GM19467 (cell line): ENCODE data around the gene C1orf35.
A peak's percentile ranks its signal among the peaks of the same experiment; 100 is the strongest.

Experiments used
- ATAC-seq: cut with Tn5 transposase; IDR thresholded peaks from one replicate; pipeline ENCODE4 v1.9.1; 2021; ENCODE audit warnings: mild to moderate bottlenecking, moderate library complexity; ENCODE audit not compliant: unreplicated experiment

Gene C1orf35

DNA sequence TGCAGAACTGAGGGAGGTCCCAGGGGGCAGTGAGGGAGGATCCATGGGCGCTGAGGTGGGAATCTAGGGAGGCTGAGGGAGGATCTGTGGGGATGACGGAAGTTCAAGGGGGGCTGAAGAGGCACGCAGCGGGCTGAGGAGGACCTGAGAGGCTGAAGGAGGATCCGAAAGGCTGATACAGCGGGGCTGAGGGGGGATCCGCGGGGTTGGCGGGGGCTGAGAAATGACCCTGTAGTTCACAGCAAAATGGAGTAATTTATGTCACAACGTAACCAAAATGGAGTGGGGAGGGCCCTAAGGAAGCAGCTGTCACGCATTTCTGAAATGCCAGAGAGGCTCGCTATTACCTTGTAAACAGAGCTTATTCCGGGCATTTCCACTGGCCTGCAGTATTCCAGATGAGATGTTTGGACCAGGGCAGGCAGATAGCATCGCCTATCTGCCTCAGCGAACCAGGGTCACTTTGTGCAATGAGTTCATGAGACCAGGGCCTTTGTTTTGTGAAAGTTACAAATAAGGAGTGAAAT lies 6.9 kb upstream of the C1orf35 start:
- no peak for ATAC-seq

DNA sequence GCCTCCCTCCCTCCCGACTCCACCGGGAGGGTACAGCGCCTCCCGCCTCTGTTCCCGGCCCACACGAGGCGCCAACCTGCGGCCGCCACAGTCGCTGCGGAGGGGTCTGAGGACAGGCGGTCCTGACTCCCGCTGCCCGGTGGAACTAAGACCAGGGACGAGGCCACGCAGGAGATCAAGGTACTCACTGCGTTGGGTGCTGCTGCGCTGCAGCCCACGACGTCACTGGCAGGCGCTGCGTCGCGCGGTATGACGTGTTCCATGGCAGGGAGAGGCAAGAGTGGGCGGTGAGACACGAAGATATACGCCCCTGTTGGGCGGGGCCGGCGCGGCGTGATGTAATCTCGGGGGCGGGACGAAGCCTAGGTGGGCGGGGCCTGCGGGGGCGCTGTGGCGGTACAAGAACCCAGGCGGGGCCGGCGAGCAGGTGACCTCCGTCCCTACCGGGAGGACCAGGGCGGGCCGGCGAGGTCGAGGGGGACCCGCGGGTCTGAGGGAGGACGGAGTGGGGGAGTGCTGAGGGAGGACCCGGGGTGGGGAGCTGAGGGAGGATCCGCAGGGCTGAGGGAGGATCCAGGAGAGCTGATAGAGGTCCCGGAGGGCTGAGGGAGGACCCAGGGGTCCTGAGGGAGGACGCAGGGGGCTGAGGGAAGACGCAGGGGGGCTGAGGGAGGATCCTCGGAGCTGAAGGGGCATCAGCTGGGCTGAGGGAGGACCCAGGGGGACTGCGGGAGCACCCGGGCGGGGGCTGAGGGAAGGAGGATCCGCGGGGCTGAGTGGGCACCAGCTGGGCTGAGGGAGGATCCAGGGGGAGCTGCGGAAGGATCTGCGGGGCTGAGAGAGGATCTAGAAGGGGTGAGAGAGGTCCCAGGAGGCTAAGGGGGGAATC lies 6.2 kb upstream of the C1orf35 start, which contains the start of gene MRPL55:
Gene MRPL55 (minus strand): TSS at position 227 of the 889 bp plus-strand sequence. CDS start 1,039 bp downstream, outside the sequence.
- ATAC-seq = peak; percentile 84

DNA sequence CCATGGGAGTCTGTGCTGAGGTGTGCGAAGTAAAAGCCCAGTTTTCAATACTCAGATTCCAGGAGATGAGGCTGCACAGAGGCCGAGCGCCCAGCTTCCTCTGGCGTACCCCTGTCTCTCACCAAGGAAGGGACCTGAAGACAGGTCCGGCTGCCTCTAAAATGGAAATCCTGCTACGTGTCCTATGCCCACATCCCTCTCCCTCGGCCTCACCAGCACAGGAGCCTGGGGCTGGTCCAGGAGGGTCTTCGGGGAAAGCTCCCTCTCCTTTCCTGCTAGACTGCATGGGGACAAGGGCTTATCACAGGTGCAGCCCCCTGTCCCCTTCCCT lies 5.6 kb upstream of the C1orf35 start:
- no peak for ATAC-seq

DNA sequence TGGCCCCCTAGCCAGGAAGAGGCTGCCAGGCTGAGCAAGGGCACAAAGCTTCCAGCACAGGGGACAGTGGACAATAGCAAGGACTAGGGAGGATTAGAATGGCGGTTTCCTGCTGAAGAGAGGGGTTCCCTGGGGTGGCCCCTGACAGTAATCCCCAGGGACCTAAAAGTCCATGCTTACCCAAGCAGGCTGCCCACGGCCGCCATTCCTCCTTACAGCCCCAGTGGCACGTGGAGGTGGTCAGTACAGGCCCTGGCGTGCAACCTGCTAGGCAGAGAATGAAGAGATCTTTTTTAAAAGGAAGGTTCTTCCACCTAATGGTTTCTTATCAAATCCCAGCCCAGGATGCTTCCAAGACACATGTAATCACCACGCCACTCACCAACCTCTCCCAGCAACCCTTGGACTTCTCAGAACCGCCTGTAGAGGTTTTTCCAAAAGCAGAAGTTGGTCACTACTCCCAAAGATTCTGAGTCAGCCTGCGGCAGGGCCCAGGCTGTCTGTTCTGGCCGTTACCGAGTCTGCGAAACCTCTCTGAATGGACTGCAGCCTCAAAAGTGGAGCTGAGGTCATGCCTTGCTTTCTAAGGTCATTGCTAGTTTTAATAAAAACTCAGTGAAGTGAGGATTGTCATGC lies 5.0 kb upstream of the C1orf35 start:
- no peak for ATAC-seq

DNA sequence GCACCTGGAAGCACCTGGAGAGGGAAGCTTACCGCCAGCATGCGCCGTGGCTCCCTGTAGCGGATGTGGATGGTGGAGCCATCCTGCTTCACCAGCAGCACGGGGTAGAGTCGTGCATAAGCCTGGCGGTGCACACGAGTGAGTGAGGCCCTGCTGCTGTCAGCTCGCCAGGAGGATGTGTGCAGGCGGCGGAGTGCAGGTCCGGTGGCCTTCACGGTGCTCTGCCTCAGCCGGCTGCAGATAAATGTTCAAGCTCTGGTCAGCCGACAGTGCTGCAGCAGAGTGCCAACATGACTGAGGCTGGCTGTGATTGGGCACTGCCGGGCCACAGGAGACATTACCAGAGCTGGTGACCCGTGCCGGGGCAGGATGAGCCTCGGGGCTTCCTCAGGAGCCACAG lies 4.5 kb upstream of the C1orf35 start:
- ATAC-seq = no peak

DNA sequence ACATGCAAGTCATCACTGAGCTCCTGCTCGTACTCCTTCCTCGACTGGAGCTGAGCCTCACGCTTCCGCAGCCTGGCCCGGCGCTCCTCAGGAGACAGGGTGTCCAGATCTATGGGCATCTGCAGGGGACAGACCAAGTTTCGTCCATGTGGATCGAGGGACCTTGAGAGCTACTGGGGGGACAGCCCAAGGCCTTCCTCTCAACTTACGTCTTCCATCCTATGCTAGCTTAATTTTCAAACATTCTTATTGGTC lies 3.6 kb upstream of the C1orf35 start:
- no peak for ATAC-seq

DNA sequence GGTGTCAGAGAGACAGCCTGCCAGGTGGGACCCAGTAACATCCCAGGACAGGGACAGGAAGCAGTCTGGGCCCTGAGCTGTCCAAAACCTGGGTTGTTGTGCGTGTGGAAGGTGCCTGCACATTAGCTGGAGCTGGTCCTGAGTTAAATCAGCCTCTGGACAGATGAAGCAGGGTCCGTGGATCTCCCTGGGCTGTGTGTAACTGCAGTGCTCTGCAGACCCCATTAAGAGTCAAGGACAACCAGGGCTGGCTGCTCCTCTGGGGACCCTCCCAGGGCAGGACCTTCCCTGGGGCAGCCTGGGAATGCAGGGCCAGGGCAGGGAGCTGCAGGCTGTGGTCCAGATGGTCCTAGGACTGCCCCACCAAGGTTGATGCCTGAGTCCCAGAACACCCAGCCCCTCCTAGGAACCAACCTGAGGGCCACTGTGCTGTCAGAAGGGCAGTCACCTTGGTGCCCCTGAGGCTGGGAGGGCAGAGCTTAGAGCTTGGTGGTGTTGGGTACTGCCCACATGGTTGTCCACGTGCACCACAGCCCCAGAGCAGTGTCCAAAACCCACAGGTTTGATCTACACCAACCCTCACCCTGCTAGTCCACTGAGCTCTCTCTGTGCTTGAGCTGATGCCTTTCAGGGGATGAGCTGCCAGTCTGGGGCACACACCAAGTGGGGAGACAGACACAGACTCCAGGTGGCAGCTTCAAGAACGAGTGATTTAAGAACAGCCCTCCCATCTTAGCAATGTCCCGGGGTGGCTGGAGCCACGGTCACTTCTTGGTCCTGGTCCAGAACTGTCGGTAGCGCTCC lies 3.1 kb upstream of the C1orf35 start:
- ATAC-seq = no peak

DNA sequence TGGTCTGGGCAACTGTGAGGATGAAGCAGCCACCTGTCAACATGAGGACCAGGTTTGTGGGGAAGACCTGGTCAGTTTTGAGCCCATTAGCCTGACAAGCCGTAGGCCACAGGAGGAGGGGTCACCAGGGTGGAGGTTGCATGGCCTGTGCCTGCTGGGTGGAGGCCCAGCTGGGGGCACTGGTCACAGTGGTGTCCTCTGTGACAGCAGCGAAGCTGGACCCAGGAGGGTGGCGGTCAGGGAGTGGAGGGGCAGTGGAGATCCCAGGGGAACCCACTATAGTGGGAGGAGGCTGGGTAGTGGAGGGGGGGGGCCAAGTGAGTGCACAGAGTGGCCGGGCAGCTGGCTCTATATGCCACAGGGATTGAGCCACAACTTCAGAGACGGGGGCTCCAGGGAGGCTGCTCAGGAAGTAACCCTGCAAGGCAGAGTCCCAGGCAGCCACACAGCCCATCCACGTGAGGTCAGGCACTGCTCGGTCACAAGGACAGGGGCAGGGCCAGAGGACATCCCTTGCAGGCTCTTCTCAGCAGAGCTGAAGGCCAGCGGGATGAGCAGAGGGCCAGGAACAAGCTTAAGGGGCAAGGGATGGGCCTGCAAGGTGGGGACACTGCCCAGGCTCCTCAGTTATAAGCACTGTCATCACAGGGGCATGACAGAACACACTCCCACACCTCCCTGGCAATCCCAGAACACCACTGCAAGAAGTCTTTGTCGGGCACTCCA lies 2.3 kb upstream of the C1orf35 start:
- ATAC-seq = no peak

DNA sequence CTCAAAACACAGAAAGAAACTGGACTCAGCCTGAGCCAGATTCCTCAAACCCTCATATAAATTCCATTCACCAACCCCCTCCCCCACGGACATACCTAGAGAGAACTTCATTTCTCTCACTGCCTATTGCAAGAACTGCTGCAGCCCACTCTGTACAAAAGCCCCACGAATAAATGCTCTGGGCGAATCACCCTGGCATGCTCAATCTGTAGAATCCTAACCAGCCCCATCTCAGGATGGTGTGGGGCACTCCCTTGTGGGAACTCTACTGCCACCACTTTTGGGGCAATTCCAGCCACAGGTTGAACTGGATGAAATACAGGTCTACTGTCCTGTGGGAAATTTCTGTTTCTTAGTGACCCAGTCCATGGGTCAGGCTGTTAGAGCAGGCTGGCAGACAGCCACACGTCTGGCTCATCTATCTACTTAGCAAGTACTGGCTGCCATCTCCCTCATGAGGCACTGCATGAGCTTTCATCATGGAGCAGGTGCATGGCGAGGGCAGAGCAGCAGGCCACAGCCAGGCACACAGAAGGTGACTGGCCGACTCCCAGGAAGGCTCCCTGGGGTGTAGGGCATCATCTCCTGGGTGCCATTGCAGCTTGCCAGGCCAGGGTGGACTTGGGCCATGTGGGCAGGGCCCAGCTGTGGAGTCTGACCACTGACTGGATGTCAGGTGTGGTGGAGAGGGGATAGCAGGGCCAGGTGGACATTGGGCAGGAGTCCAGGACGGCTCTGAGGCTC lies 1.6 kb upstream of the C1orf35 start:
- ATAC-seq = no peak

DNA sequence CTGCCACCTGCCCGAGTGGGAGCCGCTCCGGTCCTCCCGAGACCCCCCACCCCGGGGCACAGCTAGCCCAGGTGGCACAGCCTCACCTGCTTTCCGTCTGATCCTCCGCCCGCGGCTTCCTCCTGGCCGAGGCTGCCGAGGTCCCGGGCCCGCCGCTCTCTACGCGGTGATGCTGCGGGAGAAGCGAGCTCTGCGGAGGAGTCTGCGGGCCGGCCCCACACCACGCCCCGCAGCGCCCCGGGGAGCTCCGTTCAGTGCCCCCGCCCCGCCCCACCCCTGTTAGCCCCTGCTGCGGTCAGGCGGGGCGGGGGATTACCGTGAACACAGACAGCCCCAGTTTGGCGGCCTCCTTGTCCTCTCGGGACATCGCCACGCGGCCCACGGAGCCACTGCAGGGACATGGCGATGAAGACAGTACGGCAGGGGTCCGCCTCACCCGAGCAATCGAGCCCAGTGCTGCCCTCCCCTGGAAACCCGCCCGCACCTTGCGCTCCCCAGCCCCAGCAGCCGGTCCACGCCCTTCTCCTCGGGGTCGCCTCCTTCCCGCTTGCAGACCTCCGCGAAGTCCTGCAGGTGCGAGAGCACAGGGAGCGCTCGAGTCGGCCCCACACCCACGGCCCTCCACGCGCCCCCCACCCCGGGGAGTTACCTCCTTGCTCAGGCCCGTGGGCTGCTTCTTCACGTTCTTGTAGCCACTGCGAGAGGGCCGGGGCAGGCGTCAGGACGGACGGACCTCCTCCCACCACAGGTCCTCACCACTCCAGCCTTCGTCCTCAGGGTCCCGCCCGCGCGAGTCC lies 933 bp downstream of the C1orf35 start:
- ATAC-seq = peak; percentile 19

DNA sequence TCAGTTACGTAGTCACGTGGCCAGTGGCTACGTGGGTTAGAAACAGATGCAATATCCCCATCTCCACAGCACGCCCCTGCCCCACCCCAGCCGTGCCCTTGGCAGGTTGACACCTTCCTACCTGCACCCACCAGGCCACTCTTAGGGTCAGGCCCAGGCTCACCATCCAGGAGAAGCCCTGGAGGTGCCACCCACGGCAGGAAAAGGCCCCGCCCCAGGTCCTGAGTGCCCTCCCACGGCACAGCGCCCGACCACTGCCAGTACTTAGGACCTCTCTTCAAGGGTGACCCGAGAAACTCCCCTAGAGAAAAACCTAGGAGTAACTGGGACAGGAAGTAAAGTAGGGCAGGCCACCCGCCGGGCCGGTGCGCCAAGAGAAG lies 1.5 kb downstream of the C1orf35 start:
- ATAC-seq = no peak

DNA sequence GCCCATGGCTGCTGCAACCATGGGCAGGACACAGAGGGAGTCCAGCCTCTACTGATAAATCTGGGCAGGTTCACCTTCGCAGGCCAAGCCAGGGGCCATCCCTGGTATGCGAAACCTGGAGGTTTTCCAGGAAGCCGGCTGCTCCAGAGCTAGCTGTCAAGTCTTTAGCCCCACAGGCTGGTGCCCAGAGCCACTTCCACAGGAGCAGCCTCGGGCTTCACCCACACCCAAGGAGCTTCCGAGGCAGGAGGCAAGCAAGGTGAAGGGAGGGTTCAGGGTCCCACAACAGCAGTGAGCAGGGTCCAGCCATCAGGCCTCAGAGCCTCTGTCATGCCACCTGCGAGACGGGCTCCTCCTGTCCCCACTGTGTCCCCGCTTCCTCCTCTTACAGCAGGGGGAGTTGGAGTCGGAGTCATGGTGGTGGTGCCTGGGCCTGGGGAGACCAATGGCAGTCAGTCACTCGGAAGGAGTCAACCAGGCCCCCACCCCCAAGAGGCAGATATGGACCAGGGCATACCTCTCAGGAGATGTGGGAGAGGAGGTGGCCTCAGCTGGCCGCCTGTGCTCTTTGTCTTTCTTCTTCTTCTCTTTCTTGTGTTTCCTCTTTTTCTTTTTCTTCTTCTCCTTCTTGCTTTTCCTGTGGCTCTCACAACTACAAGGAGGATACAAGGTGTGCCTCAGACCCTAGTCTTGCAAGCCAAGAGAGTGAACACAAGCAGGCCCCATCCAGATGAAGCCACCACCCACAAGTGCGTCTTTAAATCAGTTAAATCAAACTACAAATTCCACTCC lies 2.1 kb downstream of the C1orf35 start:
- no peak for ATAC-seq

DNA sequence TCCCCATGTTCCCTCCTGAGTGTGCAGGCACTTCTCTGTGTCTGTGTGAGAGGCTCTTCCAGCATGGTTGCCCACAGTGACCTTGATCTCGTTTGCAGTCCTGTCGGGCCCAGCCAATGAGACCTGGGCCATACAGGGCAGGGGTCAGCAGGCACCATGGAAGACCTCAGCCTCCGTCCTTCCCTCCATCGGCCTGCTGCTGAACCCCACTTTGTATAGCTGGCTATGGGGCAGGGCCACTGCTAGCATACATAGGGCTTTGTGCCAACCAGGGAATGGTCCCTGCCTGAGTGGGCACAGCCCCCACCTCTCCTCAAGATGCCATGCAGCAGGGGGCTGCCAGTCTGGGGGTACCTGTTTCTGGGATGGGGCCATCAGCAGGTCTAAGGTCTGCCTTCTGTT lies 3.8 kb downstream of the C1orf35 start:
- no peak for ATAC-seq

DNA sequence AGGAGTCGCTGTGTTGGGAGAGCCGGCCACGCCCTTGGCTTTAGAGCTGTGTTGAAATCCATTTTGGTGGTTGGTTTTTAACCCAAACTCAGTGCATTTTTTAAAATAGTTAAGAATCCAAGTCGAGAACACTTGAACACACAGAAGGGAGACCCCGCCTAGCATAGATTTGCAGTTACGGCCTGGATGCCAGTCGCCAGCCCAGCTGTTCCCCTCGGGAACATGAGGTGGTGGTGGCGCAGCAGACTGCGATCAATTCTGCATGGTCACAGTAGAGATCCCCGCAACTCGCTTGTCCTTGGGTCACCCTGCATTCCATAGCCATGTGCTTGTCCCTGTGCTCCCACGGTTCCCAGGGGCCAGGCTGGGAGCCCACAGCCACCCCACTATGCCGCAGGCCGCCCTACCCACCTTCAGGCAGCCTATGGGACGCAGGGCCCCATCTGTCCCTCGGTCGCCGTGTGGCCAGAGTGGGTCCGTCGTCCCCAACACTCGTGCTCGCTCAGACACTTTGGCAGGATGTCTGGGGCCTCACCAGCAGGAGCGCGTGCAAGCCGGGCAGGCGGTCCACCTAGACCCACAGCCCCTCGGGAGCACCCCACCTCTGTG lies 4.7 kb downstream of the C1orf35 start:
- ATAC-seq = no peak

DNA sequence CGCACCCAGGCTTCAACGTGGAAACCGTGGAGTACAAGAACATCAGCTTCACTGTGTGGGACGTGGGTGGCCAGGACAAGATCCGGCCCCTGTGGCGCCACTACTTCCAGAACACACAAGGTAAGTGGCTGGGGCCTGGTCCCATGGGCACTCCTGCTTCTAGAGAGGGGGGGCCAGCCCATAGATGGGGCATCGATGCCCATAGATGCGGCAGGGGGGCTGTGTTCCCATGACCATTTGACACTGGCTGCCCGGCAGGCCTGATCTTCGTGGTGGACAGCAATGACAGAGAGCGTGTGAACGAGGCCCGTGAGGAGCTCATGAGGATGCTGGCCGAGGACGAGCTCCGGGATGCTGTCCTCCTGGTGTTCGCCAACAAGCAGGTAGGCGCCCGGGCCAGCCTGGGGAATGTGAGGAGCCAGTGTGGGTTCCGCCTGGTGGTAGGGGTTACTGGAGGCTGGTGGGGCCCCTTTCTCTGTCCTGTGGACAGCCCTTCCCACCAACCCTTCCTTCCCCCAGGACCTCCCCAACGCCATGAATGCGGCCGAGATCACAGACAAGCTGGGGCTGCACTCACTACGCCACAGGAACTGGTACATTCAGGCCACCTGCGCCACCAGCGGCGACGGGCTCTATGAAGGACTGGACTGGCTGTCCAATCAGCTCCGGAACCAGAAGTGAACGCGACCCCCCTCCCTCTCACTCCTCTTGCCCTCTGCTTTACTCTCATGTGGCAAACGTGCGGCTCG lies 5.6 kb downstream of the C1orf35 start:
- ATAC-seq = no peak

DNA sequence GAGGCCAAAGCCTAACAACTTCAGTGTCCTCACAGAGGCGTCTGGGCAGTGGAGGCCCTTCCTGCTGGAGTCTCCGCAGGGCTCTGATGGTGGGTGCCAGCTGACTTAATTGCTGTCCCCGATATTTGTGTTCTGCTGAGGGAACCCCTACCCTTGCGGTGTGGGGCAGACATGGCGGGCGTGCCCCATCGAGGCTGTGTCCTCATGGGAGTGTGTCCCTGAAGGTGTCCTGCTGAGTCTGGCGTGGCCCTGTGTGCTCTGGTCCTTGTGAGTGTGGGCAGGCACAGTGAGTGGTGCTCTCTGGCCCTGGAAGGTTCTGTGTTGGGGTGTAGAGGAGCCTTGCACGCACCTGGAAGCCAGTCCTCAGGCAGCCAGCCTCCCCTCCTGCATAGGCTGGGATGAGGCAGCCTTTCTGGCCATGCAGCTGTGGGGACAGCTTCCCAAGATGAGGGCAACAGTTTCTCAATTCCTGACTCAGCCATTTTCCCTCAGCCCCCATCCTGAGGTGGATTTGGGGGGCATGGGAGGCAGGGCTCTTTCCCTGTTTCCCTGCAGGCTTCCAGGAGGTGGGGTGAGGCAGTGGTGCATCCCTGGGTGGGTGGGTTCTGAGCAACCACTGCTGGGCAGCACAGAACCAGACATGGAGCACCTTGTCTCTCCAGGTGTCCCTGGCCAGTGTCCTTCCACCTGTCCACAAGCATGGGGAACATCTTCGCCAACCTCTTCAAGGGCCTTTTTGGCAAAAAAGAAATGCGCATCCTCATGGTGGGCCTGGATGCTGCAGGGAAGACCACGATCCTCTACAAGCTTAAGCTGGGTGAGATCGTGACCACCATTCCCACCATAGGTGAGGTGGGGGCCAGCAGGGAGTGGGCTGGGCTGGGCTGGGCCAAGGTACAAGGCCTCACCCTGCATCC lies 6.5 kb downstream of the C1orf35 start:
- no peak for ATAC-seq

DNA sequence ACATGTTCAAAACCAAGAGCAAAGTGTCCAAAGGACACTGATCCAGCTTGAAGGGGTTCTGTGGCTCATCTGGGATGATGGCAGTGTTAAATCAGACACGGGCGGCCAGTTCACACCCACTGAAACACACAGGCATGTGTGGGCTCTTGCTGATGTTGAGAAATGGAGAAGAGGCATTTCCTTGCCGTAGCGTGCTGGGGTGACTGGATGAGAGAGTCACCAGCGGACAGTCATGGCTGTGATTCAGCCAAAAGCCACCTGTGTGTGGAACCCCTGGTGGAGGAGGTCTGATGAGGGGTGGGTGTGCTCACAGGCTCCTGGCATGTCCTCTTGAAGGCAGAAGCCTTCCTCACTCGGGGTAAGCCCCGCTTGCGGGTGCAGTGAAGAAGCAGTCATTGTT lies 7.2 kb downstream of the C1orf35 start:
- ATAC-seq = no peak
